KOPT-K1 (cell line): Measurements from ENCODE around the gene PHLPP1.

Source experiments
- H3K27ac ChIP-seq: fragments of 200-600 bp; sonication (generic); 2 replicates; pipeline ENCODE4 v1.5.1; 2016; ENCODE audit warnings: antibody characterized with exemption, mild to moderate bottlenecking, low read depth, low read length; ENCODE audit not compliant: poor library complexity, severe bottlenecking
- H3K36me3 ChIP-seq: fragments of 200-600 bp; sonication (generic); 2 replicates; pipeline ENCODE4 v1.5.1; 2017; ENCODE audit warnings: antibody characterized with exemption, mild to moderate bottlenecking, low read length, moderate library complexity; ENCODE audit not compliant: insufficient read depth
- H3K9me3 ChIP-seq: fragments of 200-600 bp; sonication (generic); 2 replicates; pipeline ENCODE4 v1.5.1; 2017; ENCODE audit warnings: antibody characterized with exemption, low read length, mild to moderate bottlenecking; ENCODE audit not compliant: insufficient read depth, poor library complexity, severe bottlenecking

PHLPP1 gene

GRCh38 chr18:63016270-63016669, 300.9 kb downstream of the PHLPP1 start:
- Histone ChIP-seq H3K9me3 (peaks cover 11% of the 10 kb centered on the region), H3K36me3 (no peaks in the 10 kb centered on the region), H3K27ac (no peak overlapping the region)

- Histone ChIP-seq H3K9me3 (peaks cover 11% of the 10 kb centered on the region), H3K36me3 (no peaks in the 10 kb centered on the region), H3K27ac (no peak overlapping the region)
These were observed 301.7 kb downstream of the PHLPP1 start for GRCh38 chr18:63017076-63017475.

GRCh38 chr18:63017977-63018376, 302.6 kb downstream of the PHLPP1 start:
- Histone ChIP-seq H3K36me3 (no peaks in the 10 kb centered on the region), H3K27ac (no peak overlapping the region), H3K9me3 (peaks cover 11% of the 10 kb centered on the region)

GRCh38 chr18:63022429-63023022, 307.2 kb downstream of the PHLPP1 start:
- peaks cover 11% of the 10 kb centered on the region for H3K9me3 ChIP-seq
- H3K36me3 ChIP-seq = no peaks in the 10 kb centered on the region
- no peak overlapping the region for H3K27ac ChIP-seq

GRCh38 chr18:63025251-63026090, 310.1 kb downstream of the PHLPP1 start:
- Histone ChIP-seq H3K27ac (no peak overlapping the region), H3K36me3 (no peaks in the 10 kb centered on the region), H3K9me3 (no peaks in the 10 kb centered on the region)

GRCh38 chr18:63028380-63028779, 313.0 kb downstream of the PHLPP1 start:
- Histone ChIP-seq H3K27ac (no peak overlapping the region), H3K9me3 (no peaks in the 10 kb centered on the region), H3K36me3 (no peaks in the 10 kb centered on the region)
